ENCODE measurements around the gene DUSP12.
"Not testable (repeated sequence)": the region's sequence is repeated elsewhere in the genome, so short reads cannot be mapped to it uniquely, and the experiment has no call there.

The DUSP12 gene

GRCh38 chr1:161719325-161719611 lies 30.3 kb upstream of the DUSP12 start:
- no peak overlapping the region for H3K9ac ChIP-seq (ENCODE audit: low read depth in 1 of 2, low read length in 2 of 2)
- peaks cover 11 to 12% of the 10 kb centered on the region in 2 donors for H3K27me3 ChIP-seq (ENCODE audit: control insufficient read depth in 1 of 2, insufficient read depth in 2 of 2, low read length in 2 of 2)
- H3K4me3 ChIP-seq (ENCODE audit: low read depth in 1 of 2, low read length in 2 of 2) = no peak overlapping the region
- H3K27ac ChIP-seq (ENCODE audit: low read depth, low read length) = no peak overlapping the region
- H3K9me3 ChIP-seq (ENCODE audit: control insufficient read depth in 1 of 2, low read length in 2 of 2) = no peaks in the 10 kb centered on the region
- no peaks in the 10 kb centered on the region for H3K36me3 ChIP-seq (ENCODE audit: control insufficient read depth in 1 of 2, insufficient read depth in 2 of 2, low read length in 2 of 2)
- no peaks in the 10 kb centered on the region for H3K4me1 ChIP-seq (ENCODE audit: control insufficient read depth in 1 of 2, insufficient read depth in 2 of 2, low read length in 2 of 2)

- peaks cover 12 to 16% of the 10 kb centered on the region in 2 donors for H3K27me3 ChIP-seq (ENCODE audit: control insufficient read depth in 1 of 2, insufficient read depth in 2 of 2, low read length in 2 of 2)
Measured at GRCh38 chr1:161720422-161720821, 29.2 kb upstream of the DUSP12 start.

GRCh38 chr1:161720956-161721737 lies 28.4 kb upstream of the DUSP12 start, which contains the start of gene FCRLB:
Gene FCRLB (plus strand): TSS chr1:161721544. CDS start chr1:161722673, 1,129 bp downstream.
- Histone ChIP-seq H3K9ac (ENCODE audit: low read depth in 1 of 2, low read length in 2 of 2) (no peak within 1 kb of the TSS), H3K4me1 (ENCODE audit: control insufficient read depth in 1 of 2, insufficient read depth in 2 of 2, low read length in 2 of 2) (peaks cover 6% of the 10 kb centered on the region in 2 donors), H3K36me3 (ENCODE audit: control insufficient read depth in 1 of 2, insufficient read depth in 2 of 2, low read length in 2 of 2) (no peaks in the 10 kb centered on the region), H3K4me3 (ENCODE audit: low read depth in 1 of 2, low read length in 2 of 2) (no peak within 1 kb of the TSS), H3K27ac (ENCODE audit: low read depth, low read length) (no peak within 1 kb of the TSS), H3K27me3 (ENCODE audit: control insufficient read depth in 1 of 2, insufficient read depth in 2 of 2, low read length in 2 of 2) (peaks cover 19% of the 10 kb centered on the region in 2 donors), H3K9me3 (ENCODE audit: control insufficient read depth in 1 of 2, low read length in 2 of 2) (no peaks in the 10 kb centered on the region)

More at GRCh38 chr1:161720422-161720821, 29.2 kb upstream of the DUSP12 start:
- no peak overlapping the region for H3K27ac ChIP-seq (ENCODE audit: low read depth, low read length)
- H3K36me3 ChIP-seq (ENCODE audit: control insufficient read depth in 1 of 2, insufficient read depth in 2 of 2, low read length in 2 of 2) = no peaks in the 10 kb centered on the region
- H3K9me3 ChIP-seq (ENCODE audit: control insufficient read depth in 1 of 2, low read length in 2 of 2) = no peaks in the 10 kb centered on the region
- H3K4me1 ChIP-seq (ENCODE audit: control insufficient read depth in 1 of 2, insufficient read depth in 2 of 2, low read length in 2 of 2) = no peaks in the 10 kb centered on the region
- no peak overlapping the region for H3K4me3 ChIP-seq (ENCODE audit: low read depth in 1 of 2, low read length in 2 of 2)
- no peak overlapping the region for H3K9ac ChIP-seq (ENCODE audit: low read depth in 1 of 2, low read length in 2 of 2)

- no peaks in the 10 kb centered on the region for H3K36me3 ChIP-seq (ENCODE audit: control insufficient read depth in 1 of 2, insufficient read depth in 2 of 2, low read length in 2 of 2)
- H3K4me3 ChIP-seq (ENCODE audit: low read depth in 1 of 2, low read length in 2 of 2) = no peak overlapping the region
Measured at GRCh38 chr1:161721738-161722343, 27.7 kb upstream of the DUSP12 start.

GRCh38 chr1:161722406-161722805 lies 27.2 kb upstream of the DUSP12 start:
- Histone ChIP-seq H3K27me3 (ENCODE audit: control insufficient read depth in 1 of 2, insufficient read depth in 2 of 2, low read length in 2 of 2) (peaks cover 22 to 29% of the 10 kb centered on the region in 2 donors), H3K9me3 (ENCODE audit: control insufficient read depth in 1 of 2, low read length in 2 of 2) (no peaks in the 10 kb centered on the region), H3K9ac (ENCODE audit: low read depth in 1 of 2, low read length in 2 of 2) (no peak overlapping the region), H3K4me3 (ENCODE audit: low read depth in 1 of 2, low read length in 2 of 2) (no peak overlapping the region), H3K36me3 (ENCODE audit: control insufficient read depth in 1 of 2, insufficient read depth in 2 of 2, low read length in 2 of 2) (no peaks in the 10 kb centered on the region), H3K27ac (ENCODE audit: low read depth, low read length) (no peak overlapping the region), H3K4me1 (ENCODE audit: control insufficient read depth in 1 of 2, insufficient read depth in 2 of 2, low read length in 2 of 2) (peaks cover 8 to 9% of the 10 kb centered on the region in 2 donors)

More at GRCh38 chr1:161721738-161722343, 27.7 kb upstream of the DUSP12 start:
- no peak overlapping the region for H3K27ac ChIP-seq (ENCODE audit: low read depth, low read length)
- peaks cover 8 to 9% of the 10 kb centered on the region in 2 donors for H3K4me1 ChIP-seq (ENCODE audit: control insufficient read depth in 1 of 2, insufficient read depth in 2 of 2, low read length in 2 of 2)
- H3K9me3 ChIP-seq (ENCODE audit: control insufficient read depth in 1 of 2, low read length in 2 of 2) = no peaks in the 10 kb centered on the region
- peaks cover 19 to 26% of the 10 kb centered on the region in 2 donors for H3K27me3 ChIP-seq (ENCODE audit: control insufficient read depth in 1 of 2, insufficient read depth in 2 of 2, low read length in 2 of 2)
- no peak overlapping the region for H3K9ac ChIP-seq (ENCODE audit: low read depth in 1 of 2, low read length in 2 of 2)

GRCh38 chr1:161723459-161724141 lies 26.0 kb upstream of the DUSP12 start:
- peaks cover 28 to 30% of the 10 kb centered on the region in 2 donors for H3K27me3 ChIP-seq (ENCODE audit: control insufficient read depth in 1 of 2, insufficient read depth in 2 of 2, low read length in 2 of 2)

GRCh38 chr1:161725258-161725907 lies 24.2 kb upstream of the DUSP12 start:
- peak overlapping the region; percentile 77 to 86 for H3K4me3 ChIP-seq (ENCODE audit: low read depth in 1 of 2, low read length in 2 of 2)
- H3K27ac ChIP-seq (ENCODE audit: low read depth, low read length); H3K36me3 ChIP-seq (ENCODE audit: control insufficient read depth in 1 of 2, insufficient read depth in 2 of 2, low read length in 2 of 2); H3K9me3 ChIP-seq (ENCODE audit: control insufficient read depth in 1 of 2, low read length in 2 of 2); H3K4me1 ChIP-seq (ENCODE audit: control insufficient read depth in 1 of 2, insufficient read depth in 2 of 2, low read length in 2 of 2): not testable (repeated sequence)
- H3K9ac ChIP-seq (ENCODE audit: low read depth in 1 of 2, low read length in 2 of 2) = peak overlapping the region; percentile 39 to 79
- H3K27me3 ChIP-seq (ENCODE audit: control insufficient read depth in 1 of 2, insufficient read depth in 2 of 2, low read length in 2 of 2) = peaks cover 30 to 34% of the 10 kb centered on the region in 2 donors

More at GRCh38 chr1:161723459-161724141, 26.0 kb upstream of the DUSP12 start:
- Histone ChIP-seq H3K9me3 (ENCODE audit: control insufficient read depth in 1 of 2, low read length in 2 of 2) (no peaks in the 10 kb centered on the region), H3K36me3 (ENCODE audit: control insufficient read depth in 1 of 2, insufficient read depth in 2 of 2, low read length in 2 of 2) (no peaks in the 10 kb centered on the region), H3K4me3 (ENCODE audit: low read depth in 1 of 2, low read length in 2 of 2) (no peak overlapping the region), H3K27ac (ENCODE audit: low read depth, low read length) (no peak overlapping the region), H3K4me1 (ENCODE audit: control insufficient read depth in 1 of 2, insufficient read depth in 2 of 2, low read length in 2 of 2) (peaks cover 8 to 9% of the 10 kb centered on the region in 2 donors), H3K9ac (ENCODE audit: low read depth in 1 of 2, low read length in 2 of 2) (no peak overlapping the region)

GRCh38 chr1:161725908-161726472 lies 23.6 kb upstream of the DUSP12 start:
- H3K9me3 ChIP-seq (ENCODE audit: control insufficient read depth in 1 of 2, low read length in 2 of 2) = no peaks in the 10 kb centered on the region
- H3K27me3 ChIP-seq (ENCODE audit: control insufficient read depth in 1 of 2, insufficient read depth in 2 of 2, low read length in 2 of 2) = peaks cover 30 to 32% of the 10 kb centered on the region in 2 donors
- peaks cover 8 to 9% of the 10 kb centered on the region in 2 donors for H3K4me1 ChIP-seq (ENCODE audit: control insufficient read depth in 1 of 2, insufficient read depth in 2 of 2, low read length in 2 of 2)
- no peaks in the 10 kb centered on the region for H3K36me3 ChIP-seq (ENCODE audit: control insufficient read depth in 1 of 2, insufficient read depth in 2 of 2, low read length in 2 of 2)
- peak overlapping the region; percentile 77 to 86 for H3K4me3 ChIP-seq (ENCODE audit: low read depth in 1 of 2, low read length in 2 of 2)
- peak overlapping the region; percentile 58 for H3K27ac ChIP-seq (ENCODE audit: low read depth, low read length)
- H3K9ac ChIP-seq (ENCODE audit: low read depth in 1 of 2, low read length in 2 of 2) = peak overlapping the region; percentile 39 to 79

GRCh38 chr1:161726473-161727255 lies 22.9 kb upstream of the DUSP12 start:
- Histone ChIP-seq H3K9me3 (ENCODE audit: control insufficient read depth in 1 of 2, low read length in 2 of 2) (no peaks in the 10 kb centered on the region), H3K4me3 (ENCODE audit: low read depth in 1 of 2, low read length in 2 of 2) (peak overlapping the region; percentile 77 to 86), H3K27ac (ENCODE audit: low read depth, low read length) (peak overlapping the region; percentile 68), H3K9ac (ENCODE audit: low read depth in 1 of 2, low read length in 2 of 2) (peak overlapping the region; percentile 57 to 79), H3K27me3 (ENCODE audit: control insufficient read depth in 1 of 2, insufficient read depth in 2 of 2, low read length in 2 of 2) (peaks cover 26 to 30% of the 10 kb centered on the region in 2 donors), H3K4me1 (ENCODE audit: control insufficient read depth in 1 of 2, insufficient read depth in 2 of 2, low read length in 2 of 2) (peaks cover 8 to 9% of the 10 kb centered on the region in 2 donors), H3K36me3 (ENCODE audit: control insufficient read depth in 1 of 2, insufficient read depth in 2 of 2, low read length in 2 of 2) (no peaks in the 10 kb centered on the region)
